ENCODE measurements around the gene CDCA3. TPM values are rescaled to one million over a fixed set of nuclear protein-coding genes. Genes with fewer than 3 reads are reported as not detected.

Gene CDCA3
- total and polyA plus RNA-seq, 2 of the 13 experiments (the other 11 are each of a cell fraction or from before 2014, with no cell fraction given), result 32.7 to 56.5 TPM

GRCh38 chr12:6890789-6891645, 39.9 kb upstream of the CDCA3 start (continued):
- TF ChIP-seq ARHGAP35 (CRISPR knock-in tag; IDR thresholded peaks at IDR 0.05; ENCODE audit: borderline replicate concordance), result 0 out of 2 replicates have a peak, but pooled peaks have one; percentile 35
- no peak for TF ChIP-seq MLLT10 (CRISPR knock-in tag; IDR thresholded peaks at IDR 0.05)
- no peak for TF ChIP-seq ZC3H4 (CRISPR knock-in tag; IDR thresholded peaks at IDR 0.05; ENCODE audit: borderline replicate concordance)
- 0 out of 2 replicates have a peak, but pooled peaks have one; percentile 51 for TF ChIP-seq GLI4 (CRISPR knock-in tag; IDR thresholded peaks at IDR 0.05; ENCODE audit: borderline replicate concordance)
- peak; percentile 83; the same call in 1 of the 2 replicates for TF ChIP-seq ZFP90 (CRISPR knock-in tag; IDR thresholded peaks at IDR 0.05; ENCODE audit: borderline replicate concordance)
- TF ChIP-seq, protein P1, sequence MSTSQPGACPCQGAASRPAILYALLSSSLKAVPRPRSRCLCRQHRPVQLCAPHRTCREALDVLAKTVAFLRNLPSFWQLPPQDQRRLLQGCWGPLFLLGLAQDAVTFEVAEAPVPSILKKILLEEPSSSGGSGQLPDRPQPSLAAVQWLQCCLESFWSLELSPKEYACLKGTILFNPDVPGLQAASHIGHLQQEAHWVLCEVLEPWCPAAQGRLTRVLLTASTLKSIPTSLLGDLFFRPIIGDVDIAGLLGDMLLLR (CRISPR knock-in tag; IDR thresholded peaks at IDR 0.05), result no peak
- 0 out of 2 replicates have a peak, but pooled peaks have one; percentile 33 for TF ChIP-seq ZNF670 (CRISPR knock-in tag; IDR thresholded peaks at IDR 0.05; ENCODE audit: borderline replicate concordance)
- TF ChIP-seq ZNF703 (CRISPR knock-in tag; IDR thresholded peaks at IDR 0.05; ENCODE audit: borderline replicate concordance), result no peak
- no peak for TF ChIP-seq TCF7 (IDR thresholded peaks at IDR 0.05; ENCODE audit: low read depth)
- TF ChIP-seq IRF2 (CRISPR knock-in tag; IDR thresholded peaks at IDR 0.05), result peak; percentile 83; the same call in 1 of the 2 replicates
- no peak for TF ChIP-seq REXO4 (CRISPR knock-in tag; IDR thresholded peaks at IDR 0.05; ENCODE audit: borderline replicate concordance)
- peak; percentile 75; the same call in 1 of the 2 replicates for TF ChIP-seq TSC22D2 (CRISPR knock-in tag; IDR thresholded peaks at IDR 0.05; ENCODE audit: borderline replicate concordance)
- peak; percentile 85 for TF ChIP-seq MEIS1 (CRISPR knock-in tag; IDR thresholded peaks at IDR 0.05; ENCODE audit: borderline replicate concordance)
- peak; percentile 44; the same call in 1 of the 2 replicates for TF ChIP-seq ZNF580 (CRISPR knock-in tag; IDR thresholded peaks at IDR 0.05; ENCODE audit: borderline replicate concordance, low read depth)
- no peak for TF ChIP-seq NR3C1 (CRISPR knock-in tag; IDR thresholded peaks at IDR 0.05)
- TF ChIP-seq THAP11 (CRISPR knock-in tag; IDR thresholded peaks at IDR 0.05), result peak; percentile 88
- TF ChIP-seq EP300 (IDR thresholded peaks at IDR 0.05; ENCODE audit: low read depth in 2 of 2, low read length in 2 of 2), result peak in 1 of 2 experiments; percentile 56; a peak in 3 of 4 replicates
- peak; percentile 71 for TF ChIP-seq EP300 (CRISPR knock-in tag; IDR thresholded peaks at IDR 0.05; ENCODE audit: borderline replicate concordance)
- no peak for TF ChIP-seq RBM39 (IDR thresholded peaks at IDR 0.05; ENCODE audit: low read depth, low read length, poor library complexity, severe bottlenecking)
- no peak; the same call in 1 of the 2 replicates for TF ChIP-seq KDM4B (CRISPR knock-in tag; IDR thresholded peaks at IDR 0.05)
- TF ChIP-seq FLYWCH1 (CRISPR knock-in tag; IDR thresholded peaks at IDR 0.05), result no peak
- TF ChIP-seq KLF13 (CRISPR knock-in tag; IDR thresholded peaks at IDR 0.05), result no peak
- no peak for TF ChIP-seq ZNF33A (CRISPR knock-in tag; IDR thresholded peaks at IDR 0.05; ENCODE audit: borderline replicate concordance)
- TF ChIP-seq KLF9 (CRISPR knock-in tag; IDR thresholded peaks at IDR 0.05; ENCODE audit: low read depth), result peak; percentile 72; the same call in 1 of the 2 replicates
- TF ChIP-seq XRCC5 (optimal IDR thresholded peaks at IDR 0.05; ENCODE audit: low read length), result peak; percentile 97
- TF ChIP-seq GATA4 (IDR thresholded peaks at IDR 0.05; ENCODE audit: borderline replicate concordance, low read depth), result peak; percentile 52; the same call in 1 of the 2 replicates
- TF ChIP-seq, protein P2, sequence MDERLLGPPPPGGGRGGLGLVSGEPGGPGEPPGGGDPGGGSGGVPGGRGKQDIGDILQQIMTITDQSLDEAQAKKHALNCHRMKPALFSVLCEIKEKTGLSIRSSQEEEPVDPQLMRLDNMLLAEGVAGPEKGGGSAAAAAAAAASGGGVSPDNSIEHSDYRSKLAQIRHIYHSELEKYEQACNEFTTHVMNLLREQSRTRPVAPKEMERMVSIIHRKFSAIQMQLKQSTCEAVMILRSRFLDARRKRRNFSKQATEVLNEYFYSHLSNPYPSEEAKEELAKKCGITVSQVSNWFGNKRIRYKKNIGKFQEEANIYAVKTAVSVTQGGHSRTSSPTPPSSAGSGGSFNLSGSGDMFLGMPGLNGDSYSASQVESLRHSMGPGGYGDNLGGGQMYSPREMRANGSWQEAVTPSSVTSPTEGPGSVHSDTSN (CRISPR knock-in tag; IDR thresholded peaks at IDR 0.05), result no peak
- peak; percentile 70 for TF ChIP-seq ZNF589 (CRISPR knock-in tag; conservative IDR thresholded peaks at IDR 0.05)
- no peak for TF ChIP-seq ZNF367 (CRISPR knock-in tag; IDR thresholded peaks at IDR 0.05; ENCODE audit: borderline replicate concordance)

Data from HepG2 (cell line).